A549 (cell line): ENCODE data around the gene CSF2. TPM values are rescaled to one million over a fixed set of nuclear protein-coding genes. Genes with fewer than 3 reads are reported as not detected.

Source experiments
- ATAC-seq, 2 experiments: fragments of 200-7000 bp in 1 of 2; fragments of >200 bp in 1 of 2; cut with Nextera tagmentation in 1 of 2; cut with Tn5 transposase in 1 of 2; 3 replicates each; pipeline versions ENCODE4 v1.8.0 to v1.9.1; 2018 to 2020; ENCODE audit warnings: mild to moderate bottlenecking in 1 of 2, moderate library complexity in 1 of 2
- CTCF ChIA-PET: fragments of 300-600 bp; sonication (Branson Sonifier 250); formaldehyde crosslinking; extraction: SDS; loops from one replicate; lab custom pipeline; 2021; ENCODE audit warnings: antibody characterized with exemption, inconsistent platforms; lab: Yijun Ruan, JAX
- POLR2A ChIA-PET: fragments of 350-600 bp; formaldehyde crosslinking; extraction: SDS; loops from one replicate; lab custom pipeline; 2021; ENCODE audit warnings: antibody characterized with exemption, inconsistent platforms; lab: Yijun Ruan, JAX
- DNase-seq, 2 experiments: peaks; one replicate each; pipeline versions ENCODE4 v3.0.0 to v3.0.0-alpha.2; 2011 to 2016; ENCODE audit warnings: low read depth in 1 of 2, low spot score in 1 of 2
- FAIRE-seq: peaks from 2 replicates; lab custom pipeline; 2011; peaks lifted over from hg19 to GRCh38; lab: Jason Lieb, UNC
- H3K27ac ChIP-seq, 2 experiments: fragments of >200 bp; sonication (Bioruptor Twin); formaldehyde crosslinking; 3 replicates each; pipeline ENCODE4 v1.5.1; 2016 to 2017
- H3K4me1 ChIP-seq: fragments of >200 bp; sonication (Bioruptor Twin); formaldehyde crosslinking; 3 replicates; pipeline ENCODE4 v1.6.1; 2016
- H3K4me2 ChIP-seq: fragments of >200 bp; sonication (Bioruptor Twin); formaldehyde crosslinking; 3 replicates; pipeline ENCODE4 v1.6.1; 2016
- H3K4me3 ChIP-seq: fragments of >200 bp; sonication (Bioruptor Twin); formaldehyde crosslinking; 3 replicates; pipeline ENCODE4 v1.5.1; 2016
- H3K9me3 ChIP-seq: fragments of >200 bp; sonication (Bioruptor Twin); formaldehyde crosslinking; 3 replicates; pipeline ENCODE4 v1.6.1; 2016
- BHLHE40 ChIP-seq: IDR thresholded peaks from 2 replicates; pipeline ENCODE4 v1.6.1; 2012; ENCODE audit warnings: low read depth, low read length, inconsistent platforms
- CBX8 ChIP-seq: fragments of 200-600 bp; sonication (generic); IDR thresholded peaks from 2 replicates; pipeline ENCODE4 v1.6.1; 2016
- EHF ChIP-seq: fragments of 250-450 bp; sonication (Bioruptor Pico); IDR thresholded peaks from 2 replicates; pipeline ENCODE4 v1.5.0; 2020; ENCODE audit warnings: mild to moderate bottlenecking
- FOXS1 ChIP-seq: fragments of 250-450 bp; sonication (Bioruptor Pico); IDR thresholded peaks from 2 replicates; pipeline ENCODE4 v1.5.0; 2020; ENCODE audit warnings: mild to moderate bottlenecking, moderate library complexity
- HDAC2 ChIP-seq: fragments of 200-600 bp; sonication (generic); IDR thresholded peaks from 2 replicates; pipeline ENCODE4 v1.6.1; 2016
- HEYL ChIP-seq: fragments of 250-450 bp; sonication (Bioruptor Pico); IDR thresholded peaks from 2 replicates; pipeline ENCODE4 v1.8.0; 2021; ENCODE audit warnings: mild to moderate bottlenecking, moderate library complexity
- HOXA7 ChIP-seq: fragments of 250-450 bp; sonication (Bioruptor Pico); IDR thresholded peaks from 2 replicates; pipeline ENCODE4 v1.5.0; 2020; ENCODE audit warnings: mild to moderate bottlenecking, moderate library complexity
- HOXB5 ChIP-seq: fragments of 250-450 bp; sonication (Bioruptor Pico); IDR thresholded peaks from 2 replicates; pipeline ENCODE4 v1.5.0; 2020; ENCODE audit warnings: mild to moderate bottlenecking, moderate library complexity
- KDM1A ChIP-seq: fragments of 200-600 bp; sonication (generic); IDR thresholded peaks from 2 replicates; pipeline ENCODE4 v1.6.1; 2016; ENCODE audit warnings: low read depth, mild to moderate bottlenecking
- PHF8 ChIP-seq: fragments of 200-600 bp; sonication (generic); IDR thresholded peaks from 2 replicates; pipeline ENCODE4 v1.6.1; 2016; ENCODE audit warnings: low read depth, mild to moderate bottlenecking, antibody characterized with exemption, moderate library complexity, borderline replicate concordance
- POLR2AphosphoS2 ChIP-seq: conservative IDR thresholded peaks from 2 replicates; pipeline ENCODE4 v1.6.1; 2012; ENCODE audit warnings: low read length, improper control_type of control experiment, inconsistent platforms
- RARB ChIP-seq: fragments of 250-450 bp; sonication (Bioruptor Pico); IDR thresholded peaks from 2 replicates; pipeline ENCODE4 v1.8.0; 2021; ENCODE audit warnings: mild to moderate bottlenecking, moderate library complexity
- RCOR1 ChIP-seq: fragments of 150-350 bp; IDR thresholded peaks from 2 replicates; pipeline ENCODE4 v1.6.1; 2014; ENCODE audit warnings: antibody characterized with exemption, low read length, low read depth
- RNF2 ChIP-seq: fragments of 200-600 bp; sonication (generic); IDR thresholded peaks from 2 replicates; pipeline ENCODE4 v1.6.1; 2016; ENCODE audit warnings: low read depth, mild to moderate bottlenecking, antibody characterized with exemption, moderate library complexity, borderline replicate concordance
- TFCP2L1 ChIP-seq: fragments of 250-450 bp; sonication (Bioruptor Pico); IDR thresholded peaks from 2 replicates; pipeline ENCODE4 v1.5.0; 2021; ENCODE audit warnings: mild to moderate bottlenecking
- WGBS: methylation state at CpG from one replicate; pipeline ENCODE4 v1.1.6; 2017; ENCODE audit errors: missing lambda C conversion rate; 5-methylcytosine and 5-hydroxymethylcytosine counted together
- polyA plus RNA-seq, 4 experiments: library from polyadenylated mRNA; depleted of rRNA in 3 of 4; stranded (reverse); fragments of >200 nt; fragmentation: RNase III in 1 of 4; extraction: RNeasy Plus Mini Kit Qiagen cat#74134 plus additional on column Dnase treatment in 1 of 4; gene quantifications; 2 replicates in 3 of 4; 3 replicates in 1 of 4; pipeline ENCODE4 v1.2.3, GENCODE V29; 2011 to 2017
- TF ChIP-seq, protein P1 (sequence below): fragments of >200 bp; sonication (Bioruptor Twin); formaldehyde crosslinking; IDR thresholded peaks from 3 replicates; pipeline ENCODE4 v1.5.1; 2016
- TF ChIP-seq, protein P2 (sequence below): IDR thresholded peaks from 2 replicates; pipeline ENCODE4 v1.6.1; 2012; ENCODE audit warnings: low read depth, borderline replicate concordance
- TF ChIP-seq, protein P3 (sequence below): fragments of >200 bp; sonication (Bioruptor Twin); formaldehyde crosslinking; IDR thresholded peaks from 2 replicates; pipeline ENCODE4 v1.6.1; 2016
- TF ChIP-seq, protein P4 (sequence below): fragments of >200 bp; sonication (Bioruptor Twin); formaldehyde crosslinking; IDR thresholded peaks from 3 replicates; pipeline ENCODE4 v1.6.1; 2016

Gene CSF2
- polyA plus RNA-seq, 2 of the 4 experiments (the other 2 are of a cell fraction): not detected

DNA sequence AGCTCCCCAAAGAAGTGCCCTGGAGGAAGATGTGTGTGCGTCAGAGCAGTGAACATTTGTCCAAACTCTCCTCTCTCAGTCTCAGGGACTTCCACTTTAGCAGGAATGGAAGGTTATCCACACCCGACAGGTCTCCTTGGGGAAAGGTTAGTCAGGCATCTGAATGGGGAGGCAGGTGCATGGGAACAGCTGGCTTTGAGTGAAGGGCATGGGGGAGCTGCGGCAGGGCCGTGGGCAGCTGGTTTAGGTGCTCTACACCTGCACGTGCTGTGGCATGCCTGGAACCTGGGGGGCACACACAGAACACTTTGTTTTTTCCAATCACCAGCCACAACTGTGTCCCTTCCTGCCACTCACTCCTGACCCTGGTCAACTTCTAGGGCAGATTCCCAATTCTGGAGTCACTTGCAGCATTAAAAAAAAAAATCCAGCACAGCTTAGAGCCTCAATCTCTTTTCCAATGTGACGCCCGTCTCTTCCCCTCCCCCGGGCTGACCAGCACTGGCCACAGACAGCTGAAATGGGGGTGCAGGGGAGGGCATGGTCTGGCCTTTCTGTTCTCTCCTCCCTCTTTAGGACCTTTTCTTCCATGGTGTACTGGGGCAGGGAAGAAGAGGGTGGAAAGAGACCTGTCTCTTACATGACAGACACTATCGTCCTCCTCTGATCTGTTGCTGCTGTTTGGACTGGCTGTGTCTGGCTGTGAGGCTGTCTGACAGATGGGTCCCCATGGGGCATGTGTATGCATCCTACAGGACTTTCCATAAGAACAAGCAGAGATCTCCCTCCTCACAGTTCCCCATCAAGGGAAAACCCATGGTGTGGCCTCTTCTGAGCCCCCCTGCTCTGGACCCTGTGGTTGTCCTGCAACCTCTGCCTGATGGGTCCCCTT lies 22.7 kb upstream of the CSF2 start:
- no peaks in the 10 kb centered on the region for H3K4me1 ChIP-seq
- H3K9me3 ChIP-seq: no peaks in the 10 kb centered on the region
- FAIRE-seq: no peak
- H3K4me2 ChIP-seq: no peak overlapping the region
- TF ChIP-seq KDM1A: no peak
- TF ChIP-seq, protein P1, sequence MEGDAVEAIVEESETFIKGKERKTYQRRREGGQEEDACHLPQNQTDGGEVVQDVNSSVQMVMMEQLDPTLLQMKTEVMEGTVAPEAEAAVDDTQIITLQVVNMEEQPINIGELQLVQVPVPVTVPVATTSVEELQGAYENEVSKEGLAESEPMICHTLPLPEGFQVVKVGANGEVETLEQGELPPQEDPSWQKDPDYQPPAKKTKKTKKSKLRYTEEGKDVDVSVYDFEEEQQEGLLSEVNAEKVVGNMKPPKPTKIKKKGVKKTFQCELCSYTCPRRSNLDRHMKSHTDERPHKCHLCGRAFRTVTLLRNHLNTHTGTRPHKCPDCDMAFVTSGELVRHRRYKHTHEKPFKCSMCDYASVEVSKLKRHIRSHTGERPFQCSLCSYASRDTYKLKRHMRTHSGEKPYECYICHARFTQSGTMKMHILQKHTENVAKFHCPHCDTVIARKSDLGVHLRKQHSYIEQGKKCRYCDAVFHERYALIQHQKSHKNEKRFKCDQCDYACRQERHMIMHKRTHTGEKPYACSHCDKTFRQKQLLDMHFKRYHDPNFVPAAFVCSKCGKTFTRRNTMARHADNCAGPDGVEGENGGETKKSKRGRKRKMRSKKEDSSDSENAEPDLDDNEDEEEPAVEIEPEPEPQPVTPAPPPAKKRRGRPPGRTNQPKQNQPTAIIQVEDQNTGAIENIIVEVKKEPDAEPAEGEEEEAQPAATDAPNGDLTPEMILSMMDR: no peak
- TF ChIP-seq FOXS1 (CRISPR knock-in tag): no peak
- TF ChIP-seq HDAC2: no peak
- no peak for TF ChIP-seq PHF8
- TF ChIP-seq RNF2: no peak
- TF ChIP-seq, protein P2, sequence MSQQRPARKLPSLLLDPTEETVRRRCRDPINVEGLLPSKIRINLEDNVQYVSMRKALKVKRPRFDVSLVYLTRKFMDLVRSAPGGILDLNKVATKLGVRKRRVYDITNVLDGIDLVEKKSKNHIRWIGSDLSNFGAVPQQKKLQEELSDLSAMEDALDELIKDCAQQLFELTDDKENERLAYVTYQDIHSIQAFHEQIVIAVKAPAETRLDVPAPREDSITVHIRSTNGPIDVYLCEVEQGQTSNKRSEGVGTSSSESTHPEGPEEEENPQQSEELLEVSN: no peak
- TF ChIP-seq TFCP2L1 (CRISPR knock-in tag): no peak
- no peak for TF ChIP-seq BHLHE40
- no peak for TF ChIP-seq HEYL (CRISPR knock-in tag)
- TF ChIP-seq RARB (CRISPR knock-in tag): no peak
- no peak for TF ChIP-seq POLR2AphosphoS2
- TF ChIP-seq, all 56 proteins: peak for 0
- no peak overlapping the region for H3K27ac ChIP-seq
- ChIA-PET POLR2A (no interaction called here), CTCF (interaction anchor here (1.6 to 2.6 kb wide), 2 partner anchors 12 to 240 kb away, joined by 3 to 15 read pairs; no protein-coding TSS in a partner anchor)
- WGBS: 64% methylated on average over 9 of the region's 9 CpGs
- ATAC-seq (no peak; a peak in 1 of 6 replicates), DNase-seq (no peak)
- H3K4me3 ChIP-seq: no peak overlapping the region

DNA sequence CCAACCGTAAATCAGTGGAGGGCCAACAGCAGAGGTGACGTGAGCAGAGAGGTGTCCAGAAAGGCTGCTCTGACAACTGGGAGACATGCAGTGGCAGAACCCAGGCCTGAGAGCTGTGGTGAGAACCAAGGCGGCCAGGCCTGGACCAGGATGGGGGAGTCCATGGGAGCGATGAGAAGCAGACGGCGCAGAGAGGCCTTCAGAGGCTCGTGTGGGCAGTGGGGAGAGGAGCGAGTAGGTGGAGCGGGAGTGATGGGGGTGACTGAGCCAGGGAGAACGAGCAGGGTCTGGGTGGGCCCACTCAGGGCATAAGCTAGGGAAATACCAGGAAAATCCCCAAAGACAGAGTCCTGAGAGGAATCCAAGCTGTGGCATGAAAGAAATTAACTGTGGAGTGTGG lies 21.1 kb upstream of the CSF2 start:
- FAIRE-seq (no peak), ATAC-seq (no peak), DNase-seq (no peak)
- ChIA-PET POLR2A (no interaction called here), CTCF (interaction anchor here (5.5 kb wide), 1 partner anchor 11 kb away, joined by 60 read pairs; no protein-coding TSS in a partner anchor)
- Histone ChIP-seq H3K4me3 (no peak overlapping the region), H3K27ac (no peak overlapping the region), H3K9me3 (no peaks in the 10 kb centered on the region), H3K4me2 (no peak overlapping the region), H3K4me1 (no peaks in the 10 kb centered on the region)
- 62% methylated on average over 10 of the region's 10 CpGs for WGBS
- TF ChIP-seq CBX8: no peak
- TF ChIP-seq, protein P3, sequence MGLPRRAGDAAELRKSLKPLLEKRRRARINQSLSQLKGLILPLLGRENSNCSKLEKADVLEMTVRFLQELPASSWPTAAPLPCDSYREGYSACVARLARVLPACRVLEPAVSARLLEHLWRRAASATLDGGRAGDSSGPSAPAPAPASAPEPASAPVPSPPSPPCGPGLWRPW: no peak
- no peak for TF ChIP-seq RCOR1
- no peak for TF ChIP-seq RNF2

DNA sequence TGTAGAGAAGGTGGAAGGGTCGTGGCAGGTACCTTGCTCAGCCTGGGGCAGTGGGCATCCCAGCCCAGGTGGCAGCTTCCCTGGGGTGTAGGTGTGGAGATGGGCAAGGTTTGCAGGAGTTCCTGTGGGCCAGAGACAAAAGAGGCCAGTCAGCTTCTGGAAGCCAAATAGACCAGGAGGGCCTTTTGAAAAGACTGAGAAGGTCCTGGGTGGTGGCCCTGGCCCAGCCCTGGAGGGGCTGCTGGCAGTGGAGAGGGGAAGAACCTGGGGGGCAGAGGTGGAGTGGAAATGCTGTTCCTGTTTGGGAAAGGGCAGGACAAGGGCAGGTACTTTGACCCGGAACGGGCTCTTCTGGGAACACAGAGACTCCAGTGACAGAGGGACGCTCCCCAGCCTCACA lies 20.1 kb upstream of the CSF2 start:
- TF ChIP-seq BHLHE40 (no peak), HOXB5 (CRISPR knock-in tag) (no peak), HOXA7 (no peak), EHF (CRISPR knock-in tag) (no peak)
- TF ChIP-seq, protein P4, sequence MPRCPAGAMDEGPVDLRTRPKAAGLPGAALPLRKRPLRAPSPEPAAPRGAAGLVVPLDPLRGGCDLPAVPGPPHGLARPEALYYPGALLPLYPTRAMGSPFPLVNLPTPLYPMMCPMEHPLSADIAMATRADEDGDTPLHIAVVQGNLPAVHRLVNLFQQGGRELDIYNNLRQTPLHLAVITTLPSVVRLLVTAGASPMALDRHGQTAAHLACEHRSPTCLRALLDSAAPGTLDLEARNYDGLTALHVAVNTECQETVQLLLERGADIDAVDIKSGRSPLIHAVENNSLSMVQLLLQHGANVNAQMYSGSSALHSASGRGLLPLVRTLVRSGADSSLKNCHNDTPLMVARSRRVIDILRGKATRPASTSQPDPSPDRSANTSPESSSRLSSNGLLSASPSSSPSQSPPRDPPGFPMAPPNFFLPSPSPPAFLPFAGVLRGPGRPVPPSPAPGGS: no peak
- no peak for DNase-seq
- H3K4me1 ChIP-seq: no peaks in the 10 kb centered on the region
- no peak for ATAC-seq
- H3K9me3 ChIP-seq: no peaks in the 10 kb centered on the region
- no peak overlapping the region for H3K4me2 ChIP-seq
- no peak overlapping the region for H3K4me3 ChIP-seq
- POLR2A ChIA-PET: no interaction called here
- 66% methylated on average over 4 of the region's 4 CpGs for WGBS
- CTCF ChIA-PET: interaction anchor here (5.5 kb wide), 1 partner anchor 10 kb away, joined by 60 read pairs; no protein-coding TSS in a partner anchor
- no peak overlapping the region for H3K27ac ChIP-seq
- FAIRE-seq: no peak
